Measurements from ENCODE around the gene EXOSC3.
"Not testable (repeated sequence)": the region's sequence is repeated elsewhere in the genome, so short reads cannot be mapped to it uniquely, and the experiment has no call there.

DNA sequence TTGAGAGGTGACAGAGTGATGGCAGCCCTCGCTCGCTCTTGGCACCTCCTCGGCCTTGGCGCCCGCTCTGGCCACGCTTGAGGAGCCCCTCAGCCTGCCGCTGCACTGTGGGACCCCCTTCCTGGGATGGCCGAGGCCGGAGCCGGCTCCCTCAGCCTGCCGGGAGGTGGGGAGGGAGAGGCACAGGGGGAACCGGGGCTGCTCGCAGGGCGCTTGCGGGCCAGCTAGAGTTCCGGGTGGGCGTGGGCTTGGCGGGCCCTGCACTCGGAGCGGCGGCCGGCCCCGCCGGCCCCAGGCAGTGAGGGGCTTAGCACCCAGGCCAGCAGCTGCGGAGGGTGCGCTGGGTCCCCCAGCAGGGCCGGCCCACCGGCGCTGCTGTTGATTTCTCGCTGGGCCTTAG lies 33.2 kb downstream of the EXOSC3 start:
- not testable (repeated sequence) for TF ChIP-seq POLR2AphosphoS5 (IDR thresholded peaks at IDR 0.05)
- TF ChIP-seq, protein P1, sequence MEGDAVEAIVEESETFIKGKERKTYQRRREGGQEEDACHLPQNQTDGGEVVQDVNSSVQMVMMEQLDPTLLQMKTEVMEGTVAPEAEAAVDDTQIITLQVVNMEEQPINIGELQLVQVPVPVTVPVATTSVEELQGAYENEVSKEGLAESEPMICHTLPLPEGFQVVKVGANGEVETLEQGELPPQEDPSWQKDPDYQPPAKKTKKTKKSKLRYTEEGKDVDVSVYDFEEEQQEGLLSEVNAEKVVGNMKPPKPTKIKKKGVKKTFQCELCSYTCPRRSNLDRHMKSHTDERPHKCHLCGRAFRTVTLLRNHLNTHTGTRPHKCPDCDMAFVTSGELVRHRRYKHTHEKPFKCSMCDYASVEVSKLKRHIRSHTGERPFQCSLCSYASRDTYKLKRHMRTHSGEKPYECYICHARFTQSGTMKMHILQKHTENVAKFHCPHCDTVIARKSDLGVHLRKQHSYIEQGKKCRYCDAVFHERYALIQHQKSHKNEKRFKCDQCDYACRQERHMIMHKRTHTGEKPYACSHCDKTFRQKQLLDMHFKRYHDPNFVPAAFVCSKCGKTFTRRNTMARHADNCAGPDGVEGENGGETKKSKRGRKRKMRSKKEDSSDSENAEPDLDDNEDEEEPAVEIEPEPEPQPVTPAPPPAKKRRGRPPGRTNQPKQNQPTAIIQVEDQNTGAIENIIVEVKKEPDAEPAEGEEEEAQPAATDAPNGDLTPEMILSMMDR (IDR thresholded peaks at IDR 0.05), result not testable (repeated sequence)
